Measurements from ENCODE around the gene ELAVL1. TPM values are rescaled to one million over a fixed set of nuclear protein-coding genes. Genes with fewer than 3 reads are reported as not detected.

The ELAVL1 gene
- total RNA-seq, 2 experiments from 2014 or later: 65.4 to 168 TPM

GRCh38 chr19:8046569-8047165 is 41.2 kb upstream of the ELAVL1 start:
- H3K4me1 ChIP-seq (ENCODE audit: insufficient read depth, low read length, poor library complexity, severe bottlenecking): peaks cover 12% of the 10 kb centered on the region
- intact Hi-C loops (cut with micrococcal nuclease; ENCODE audit: unreplicated experiment): no loop called here
- DNase-seq (ENCODE audit: low spot score): no peak
- no peaks in the 10 kb centered on the region for H4K20me1 ChIP-seq (ENCODE audit: insufficient read depth, low read length)
- no peaks in the 10 kb centered on the region for H3K9me3 ChIP-seq (ENCODE audit: low read length)
- POLR2A ChIA-PET: interaction anchor here (0.6 to 0.7 kb wide), 3 partner anchors 16 to 1240 kb away, joined by 3 to 6 read pairs (median 3); no protein-coding TSS in a partner anchor
- H2AFZ ChIP-seq (ENCODE audit: low read length): no peak overlapping the region
- no peak overlapping the region for H3K4me2 ChIP-seq (ENCODE audit: low read length)
- no peaks in the 10 kb centered on the region for H3K9me2 ChIP-seq (ENCODE audit: insufficient read depth, low read length)
- H3K4me3 ChIP-seq (ENCODE audit: low read depth, low read length, poor library complexity, severe bottlenecking): no peak overlapping the region
- CTCF ChIA-PET (ENCODE audit: unreplicated experiment): no interaction called here
- no TSS peak for BruUV-seq (replicated peaks)
- no peak overlapping the region for H3K27ac ChIP-seq (ENCODE audit: low read depth, low read length, poor library complexity, severe bottlenecking)
- no peaks in the 10 kb centered on the region for H3K79me2 ChIP-seq (ENCODE audit: insufficient read depth, low read depth, low read length)
- H3K36me3 ChIP-seq (ENCODE audit: insufficient read depth, low read length): no peaks in the 10 kb centered on the region
- no peak for TF ChIP-seq EZH2phosphoT487 (IDR thresholded peaks at IDR 0.05; ENCODE audit: borderline replicate concordance, low read depth, low read length)
- TF ChIP-seq, protein P1, sequence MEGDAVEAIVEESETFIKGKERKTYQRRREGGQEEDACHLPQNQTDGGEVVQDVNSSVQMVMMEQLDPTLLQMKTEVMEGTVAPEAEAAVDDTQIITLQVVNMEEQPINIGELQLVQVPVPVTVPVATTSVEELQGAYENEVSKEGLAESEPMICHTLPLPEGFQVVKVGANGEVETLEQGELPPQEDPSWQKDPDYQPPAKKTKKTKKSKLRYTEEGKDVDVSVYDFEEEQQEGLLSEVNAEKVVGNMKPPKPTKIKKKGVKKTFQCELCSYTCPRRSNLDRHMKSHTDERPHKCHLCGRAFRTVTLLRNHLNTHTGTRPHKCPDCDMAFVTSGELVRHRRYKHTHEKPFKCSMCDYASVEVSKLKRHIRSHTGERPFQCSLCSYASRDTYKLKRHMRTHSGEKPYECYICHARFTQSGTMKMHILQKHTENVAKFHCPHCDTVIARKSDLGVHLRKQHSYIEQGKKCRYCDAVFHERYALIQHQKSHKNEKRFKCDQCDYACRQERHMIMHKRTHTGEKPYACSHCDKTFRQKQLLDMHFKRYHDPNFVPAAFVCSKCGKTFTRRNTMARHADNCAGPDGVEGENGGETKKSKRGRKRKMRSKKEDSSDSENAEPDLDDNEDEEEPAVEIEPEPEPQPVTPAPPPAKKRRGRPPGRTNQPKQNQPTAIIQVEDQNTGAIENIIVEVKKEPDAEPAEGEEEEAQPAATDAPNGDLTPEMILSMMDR (conservative IDR thresholded peaks at IDR 0.05; ENCODE audit: low read length): no peak

GRCh38 chr19:8045872-8046568 is 40.6 kb upstream of the ELAVL1 start:
- no peak overlapping the region for H2AFZ ChIP-seq (ENCODE audit: low read length)
- ChIA-PET POLR2A (interaction anchor here (0.6 kb wide), 1 partner anchor 387 kb away, joined by 3 read pairs; no protein-coding TSS in a partner anchor), CTCF (ENCODE audit: unreplicated experiment) (no interaction called here)
- H3K79me2 ChIP-seq (ENCODE audit: insufficient read depth, low read depth, low read length): no peaks in the 10 kb centered on the region
- no peak for DNase-seq (ENCODE audit: low spot score)
- intact Hi-C loops (cut with micrococcal nuclease; ENCODE audit: unreplicated experiment): no loop called here
- H4K20me1 ChIP-seq (ENCODE audit: insufficient read depth, low read length): no peaks in the 10 kb centered on the region
- H3K9me3 ChIP-seq (ENCODE audit: low read length): no peaks in the 10 kb centered on the region
- H3K4me3 ChIP-seq (ENCODE audit: low read depth, low read length, poor library complexity, severe bottlenecking): no peak overlapping the region
- H3K27ac ChIP-seq (ENCODE audit: low read depth, low read length, poor library complexity, severe bottlenecking): no peak overlapping the region
- no peaks in the 10 kb centered on the region for H3K9me2 ChIP-seq (ENCODE audit: insufficient read depth, low read length)
- H3K36me3 ChIP-seq (ENCODE audit: insufficient read depth, low read length): no peaks in the 10 kb centered on the region
- TF ChIP-seq EZH2phosphoT487 (IDR thresholded peaks at IDR 0.05; ENCODE audit: borderline replicate concordance, low read depth, low read length): no peak
- TF ChIP-seq, protein P1 (conservative IDR thresholded peaks at IDR 0.05; ENCODE audit: low read length): no peak
- no TSS peak for BruUV-seq (replicated peaks)
- H3K4me1 ChIP-seq (ENCODE audit: insufficient read depth, low read length, poor library complexity, severe bottlenecking): peaks cover 9% of the 10 kb centered on the region
- no peak overlapping the region for H3K4me2 ChIP-seq (ENCODE audit: low read length)

- CTCF ChIA-PET (ENCODE audit: unreplicated experiment): no interaction called here
- no TSS peak for BruUV-seq (replicated peaks)
Measured at GRCh38 chr19:8044018-8044417, 38.6 kb upstream of the ELAVL1 start.

More at GRCh38 chr19:8044018-8044417, 38.6 kb upstream of the ELAVL1 start:
- no peak overlapping the region for H3K4me3 ChIP-seq (ENCODE audit: low read depth, low read length, poor library complexity, severe bottlenecking)
- no peak overlapping the region for H3K4me2 ChIP-seq (ENCODE audit: low read length)
- no peaks in the 10 kb centered on the region for H3K79me2 ChIP-seq (ENCODE audit: insufficient read depth, low read depth, low read length)
- H3K9me3 ChIP-seq (ENCODE audit: low read length): no peaks in the 10 kb centered on the region
- no peak overlapping the region for H2AFZ ChIP-seq (ENCODE audit: low read length)
- H3K9me2 ChIP-seq (ENCODE audit: insufficient read depth, low read length): no peaks in the 10 kb centered on the region
- POLR2A ChIA-PET: no interaction called here
- H3K36me3 ChIP-seq (ENCODE audit: insufficient read depth, low read length): no peaks in the 10 kb centered on the region
- TF ChIP-seq, protein P1 (conservative IDR thresholded peaks at IDR 0.05; ENCODE audit: low read length): no peak
- TF ChIP-seq EZH2phosphoT487 (IDR thresholded peaks at IDR 0.05; ENCODE audit: borderline replicate concordance, low read depth, low read length): no peak
- no peaks in the 10 kb centered on the region for H3K4me1 ChIP-seq (ENCODE audit: insufficient read depth, low read length, poor library complexity, severe bottlenecking)
- no peak for DNase-seq (ENCODE audit: low spot score)
- no peak overlapping the region for H3K27ac ChIP-seq (ENCODE audit: low read depth, low read length, poor library complexity, severe bottlenecking)
- no peaks in the 10 kb centered on the region for H4K20me1 ChIP-seq (ENCODE audit: insufficient read depth, low read length)
- intact Hi-C loops (cut with micrococcal nuclease; ENCODE audit: unreplicated experiment): no loop called here
